Activated CD4-positive, alpha-beta T cell treated with anti-CD3 and anti-CD28 coated beads for 1 hour (primary cell): ENCODE data around the gene DCLRE1A.

Experiments used
- DNase-seq: peaks from one replicate; pipeline ENCODE4 v3.0.0-alpha.2; 2020

The DCLRE1A gene

GRCh38 chr10:113854013-113854760 is at the start of gene DCLRE1A, which contains the start of gene NHLRC2:
TSS of gene DCLRE1A (minus strand) at chr10:113854082. CDS start at chr10:113853182, 900 bp downstream.
TSS of gene NHLRC2 (plus strand) at chr10:113854661. CDS start at chr10:113854873, 212 bp downstream.
- peak; percentile 44 for DNase-seq

GRCh38 chr10:113899952-113900598 is 46.2 kb upstream of the DCLRE1A start:
- no peak for DNase-seq

- no peak for DNase-seq
Measured at GRCh38 chr10:113897693-113898618, 44.1 kb upstream of the DCLRE1A start.

GRCh38 chr10:113895018-113895417 is 41.1 kb upstream of the DCLRE1A start:
- DNase-seq, result no peak

- DNase-seq, result no peak
Measured at GRCh38 chr10:113894581-113894980, 40.7 kb upstream of the DCLRE1A start.

GRCh38 chr10:113893570-113893969 is 39.7 kb upstream of the DCLRE1A start:
- DNase-seq, result no peak

GRCh38 chr10:113891476-113891875 is 37.6 kb upstream of the DCLRE1A start:
- DNase-seq, result no peak

- DNase-seq, result no peak
Measured at GRCh38 chr10:113890769-113891168, 36.9 kb upstream of the DCLRE1A start.

- DNase-seq, result no peak
Measured at GRCh38 chr10:113889911-113890310, 36.0 kb upstream of the DCLRE1A start.

- no peak for DNase-seq
Measured at GRCh38 chr10:113882240-113882639, 28.4 kb upstream of the DCLRE1A start.

- DNase-seq, result no peak
Measured at GRCh38 chr10:113880236-113880635, 26.4 kb upstream of the DCLRE1A start.

GRCh38 chr10:113879691-113880090 is 25.8 kb upstream of the DCLRE1A start:
- DNase-seq, result no peak

- no peak for DNase-seq
Measured at GRCh38 chr10:113876461-113876860, 22.6 kb upstream of the DCLRE1A start.

- no peak for DNase-seq
Measured at GRCh38 chr10:113875212-113875611, 21.3 kb upstream of the DCLRE1A start.

- no peak for DNase-seq
Measured at GRCh38 chr10:113872139-113873030, 18.5 kb upstream of the DCLRE1A start.

- DNase-seq, result no peak
Measured at GRCh38 chr10:113869789-113870188, 15.9 kb upstream of the DCLRE1A start.

GRCh38 chr10:113867904-113868303 is 14.0 kb upstream of the DCLRE1A start:
- no peak for DNase-seq

GRCh38 chr10:113866551-113867394 is 12.9 kb upstream of the DCLRE1A start:
- no peak for DNase-seq

- no peak for DNase-seq
Measured at GRCh38 chr10:113865901-113866300, 12.0 kb upstream of the DCLRE1A start.

- DNase-seq, result no peak
Measured at GRCh38 chr10:113859261-113859660, 5.4 kb upstream of the DCLRE1A start.

GRCh38 chr10:113858541-113858940 is 4.7 kb upstream of the DCLRE1A start:
- DNase-seq, result no peak
